ENCODE data around the gene ANKFN1.

ANKFN1 gene

DNA sequence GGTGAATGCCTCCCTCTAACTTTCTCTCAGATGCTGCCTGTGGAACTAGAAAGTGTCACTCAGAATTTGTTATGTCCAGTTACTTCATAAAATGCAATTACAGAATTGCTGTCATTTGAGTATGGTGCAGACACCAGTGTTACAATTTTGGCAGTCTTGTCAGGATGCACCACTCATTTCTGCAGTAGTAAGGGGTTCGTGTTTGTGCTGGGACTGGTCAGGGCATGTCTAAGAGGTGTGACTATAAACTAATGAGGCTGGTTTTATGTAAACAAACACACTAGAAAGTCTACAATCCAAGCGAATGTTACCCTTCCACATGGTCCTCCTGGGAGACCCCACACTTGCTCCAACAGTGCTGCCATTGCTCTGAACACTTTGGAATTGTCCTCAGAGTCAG, 206.2 kb downstream of the ANKFN1 start:
- TF ChIP-seq, protein P1, sequence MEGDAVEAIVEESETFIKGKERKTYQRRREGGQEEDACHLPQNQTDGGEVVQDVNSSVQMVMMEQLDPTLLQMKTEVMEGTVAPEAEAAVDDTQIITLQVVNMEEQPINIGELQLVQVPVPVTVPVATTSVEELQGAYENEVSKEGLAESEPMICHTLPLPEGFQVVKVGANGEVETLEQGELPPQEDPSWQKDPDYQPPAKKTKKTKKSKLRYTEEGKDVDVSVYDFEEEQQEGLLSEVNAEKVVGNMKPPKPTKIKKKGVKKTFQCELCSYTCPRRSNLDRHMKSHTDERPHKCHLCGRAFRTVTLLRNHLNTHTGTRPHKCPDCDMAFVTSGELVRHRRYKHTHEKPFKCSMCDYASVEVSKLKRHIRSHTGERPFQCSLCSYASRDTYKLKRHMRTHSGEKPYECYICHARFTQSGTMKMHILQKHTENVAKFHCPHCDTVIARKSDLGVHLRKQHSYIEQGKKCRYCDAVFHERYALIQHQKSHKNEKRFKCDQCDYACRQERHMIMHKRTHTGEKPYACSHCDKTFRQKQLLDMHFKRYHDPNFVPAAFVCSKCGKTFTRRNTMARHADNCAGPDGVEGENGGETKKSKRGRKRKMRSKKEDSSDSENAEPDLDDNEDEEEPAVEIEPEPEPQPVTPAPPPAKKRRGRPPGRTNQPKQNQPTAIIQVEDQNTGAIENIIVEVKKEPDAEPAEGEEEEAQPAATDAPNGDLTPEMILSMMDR (IDR thresholded peaks at IDR 0.05; ENCODE audit: low read depth, low read length): no peak
- DNase-seq (ENCODE audit: low read depth, low spot score): no peak
- in situ Hi-C loops (cut with HindIII; ENCODE audit: low sequenced_read_pairs): no loop called here

DNA sequence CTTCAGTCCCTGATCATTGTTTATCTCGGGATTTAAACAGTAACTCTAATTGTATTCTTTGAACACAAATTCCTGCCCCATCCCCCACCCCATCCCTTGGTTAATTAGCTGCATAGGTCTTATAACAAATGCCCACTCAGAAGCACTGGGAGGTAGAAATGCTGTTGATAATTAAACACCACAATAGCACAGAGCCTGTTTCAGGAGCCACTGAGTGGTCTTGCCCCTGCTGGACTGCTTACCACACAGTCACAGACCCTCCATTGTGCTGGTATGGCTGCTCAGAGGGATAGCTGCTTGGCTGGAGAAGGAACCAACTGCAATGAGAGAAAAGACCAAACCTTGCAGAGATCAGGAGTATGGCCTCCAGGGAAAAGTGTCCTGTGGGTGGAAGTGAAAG, 214.1 kb downstream of the ANKFN1 start:
- DNase-seq (ENCODE audit: low read depth, low spot score): no peak
- in situ Hi-C loops (cut with HindIII; ENCODE audit: low sequenced_read_pairs): no loop called here
- H3K4me3 ChIP-seq (ENCODE audit: low read depth, low read length): no peak overlapping the region
- TF ChIP-seq, protein P1 (IDR thresholded peaks at IDR 0.05; ENCODE audit: low read depth, low read length): no peak

More for the DNA sequence above, 206.2 kb downstream of the ANKFN1 start:
- no peak overlapping the region for H3K4me3 ChIP-seq (ENCODE audit: low read depth, low read length)

DNA sequence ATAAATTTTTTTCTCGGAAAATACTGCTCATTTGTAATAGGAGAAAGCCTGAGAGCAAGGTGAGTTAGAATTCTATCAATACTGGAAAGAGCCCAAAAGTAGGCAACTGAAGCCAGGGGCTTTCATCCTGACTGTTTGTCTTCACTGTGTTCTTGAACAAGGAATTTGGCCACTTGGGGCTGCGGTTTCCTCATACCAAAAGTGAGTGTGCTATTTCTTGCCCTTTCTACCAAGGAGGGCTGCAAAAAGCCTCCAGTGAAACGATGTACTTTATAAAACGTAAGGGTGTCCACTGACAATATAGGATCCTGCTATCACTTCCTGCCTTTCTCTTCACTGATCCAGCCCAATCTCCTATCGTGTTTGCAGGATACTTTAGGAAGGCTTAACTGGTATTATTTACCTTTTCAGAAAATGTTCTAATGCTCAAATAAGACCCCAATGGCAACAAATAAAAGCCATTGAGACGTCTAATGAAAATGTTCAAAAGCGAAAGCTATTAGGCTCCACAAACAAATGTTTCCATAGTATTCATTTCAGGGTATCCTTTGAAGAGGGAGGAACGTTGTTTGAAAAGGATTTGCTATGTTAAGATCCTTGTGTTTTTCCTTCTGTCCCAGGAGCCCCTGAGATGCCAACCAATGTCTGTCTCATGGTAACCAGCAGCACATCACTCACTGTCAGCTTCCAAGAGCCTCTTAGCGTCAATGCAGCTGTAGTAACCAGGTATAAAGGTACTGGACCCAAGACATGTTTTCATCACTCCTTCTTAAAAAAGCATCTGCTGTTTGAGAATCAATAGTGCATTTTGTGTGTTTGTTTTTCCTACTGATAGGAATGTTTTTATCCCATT, 220.9 kb downstream of the ANKFN1 start:
- TF ChIP-seq, protein P1 (IDR thresholded peaks at IDR 0.05; ENCODE audit: low read depth, low read length): no peak
- no peak overlapping the region for H3K4me3 ChIP-seq (ENCODE audit: low read depth, low read length)
- no peak for DNase-seq (ENCODE audit: low read depth, low spot score)
- in situ Hi-C loops (cut with HindIII; ENCODE audit: low sequenced_read_pairs): no loop called here

DNA sequence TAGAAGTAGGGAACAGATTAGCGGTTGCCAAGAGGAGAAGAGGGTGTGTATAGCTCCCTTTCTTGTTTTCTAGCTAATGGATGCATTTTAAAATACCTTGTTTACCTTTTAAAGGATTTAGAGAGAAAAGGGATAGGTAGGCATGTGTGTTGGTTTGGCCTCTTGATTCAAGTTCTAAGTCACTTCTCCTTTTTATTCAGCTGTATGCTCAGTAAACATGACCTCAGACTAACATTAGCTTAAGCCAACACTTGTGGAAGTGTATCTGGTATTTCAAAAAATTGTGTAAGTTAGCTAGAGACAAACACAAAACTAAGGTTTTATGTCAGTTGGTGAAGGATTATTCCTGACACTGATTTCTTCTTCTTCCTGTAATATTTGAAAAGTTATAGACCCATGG, 236.1 kb downstream of the ANKFN1 start:
- in situ Hi-C loops (cut with HindIII; ENCODE audit: low sequenced_read_pairs): no loop called here
- no peak overlapping the region for H3K4me3 ChIP-seq (ENCODE audit: low read depth, low read length)
- TF ChIP-seq, protein P1 (IDR thresholded peaks at IDR 0.05; ENCODE audit: low read depth, low read length): no peak
- no peak for DNase-seq (ENCODE audit: low read depth, low spot score)

DNA sequence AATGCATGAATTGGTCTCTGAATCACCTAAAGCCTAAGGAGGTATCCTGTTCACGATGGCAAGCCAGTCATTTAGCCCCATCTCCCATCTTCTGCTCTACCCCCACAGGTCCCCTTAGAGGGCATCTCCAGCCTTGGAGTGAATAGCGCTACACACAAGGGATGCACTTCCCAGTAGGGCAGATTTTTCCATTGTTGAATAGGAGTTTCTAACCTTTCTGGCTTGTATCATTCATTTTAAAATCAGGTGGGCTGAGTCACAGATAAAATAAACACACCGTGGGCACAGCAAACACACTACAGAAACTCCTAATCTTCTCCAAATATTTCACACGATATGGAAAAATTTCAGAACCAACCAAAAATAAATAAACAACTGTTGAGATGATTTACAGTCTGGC, 239.0 kb downstream of the ANKFN1 start:
- no peak for DNase-seq (ENCODE audit: low read depth, low spot score)
- TF ChIP-seq, protein P1 (IDR thresholded peaks at IDR 0.05; ENCODE audit: low read depth, low read length): no peak
- in situ Hi-C loops (cut with HindIII; ENCODE audit: low sequenced_read_pairs): no loop called here
- no peak overlapping the region for H3K4me3 ChIP-seq (ENCODE audit: low read depth, low read length)

DNA sequence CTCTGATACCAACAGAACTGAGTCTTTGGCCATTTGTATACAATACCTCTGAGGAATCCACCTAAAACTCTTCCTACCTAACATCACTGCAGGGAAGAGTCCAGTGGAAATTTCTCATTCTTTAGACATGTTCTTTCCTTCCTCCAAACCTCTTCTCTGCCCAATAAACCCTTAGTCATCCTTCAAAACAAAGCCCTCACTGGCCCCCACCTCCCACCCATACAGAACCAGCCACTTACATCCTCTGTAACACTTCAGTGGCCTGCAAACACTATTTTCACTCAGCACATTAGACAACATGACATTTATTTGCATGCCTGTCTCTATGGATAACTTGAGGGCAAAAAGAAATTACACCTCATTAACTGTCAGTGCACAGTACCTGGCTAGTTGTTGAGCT, 239.9 kb downstream of the ANKFN1 start:
- TF ChIP-seq, protein P1 (IDR thresholded peaks at IDR 0.05; ENCODE audit: low read depth, low read length): no peak
- DNase-seq (ENCODE audit: low read depth, low spot score): no peak
- in situ Hi-C loops (cut with HindIII; ENCODE audit: low sequenced_read_pairs): no loop called here
- no peak overlapping the region for H3K4me3 ChIP-seq (ENCODE audit: low read depth, low read length)

Measured in astrocyte of the spinal cord (primary cell).